ENCODE data around the gene FOCAD.
A peak's percentile ranks its signal among the peaks of the same experiment; 100 is the strongest.

The FOCAD gene

DNA sequence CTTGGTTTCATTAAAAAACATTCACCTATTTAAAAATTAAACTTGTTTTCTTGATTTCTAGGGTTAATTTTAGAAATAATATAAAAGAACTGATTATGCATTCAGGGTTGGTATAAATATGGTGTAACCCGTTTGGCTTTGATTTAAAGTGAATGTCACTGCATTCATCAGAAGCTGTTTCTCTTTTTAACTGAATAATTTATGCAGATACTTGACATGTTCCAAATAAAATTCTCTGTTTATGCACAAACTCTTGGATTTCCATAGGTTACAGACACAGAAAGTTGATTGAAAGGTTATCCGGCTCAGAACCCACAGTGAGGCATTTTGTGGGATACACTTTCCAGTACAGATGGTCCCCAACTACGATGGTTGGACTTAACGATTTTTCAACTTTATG is 186.1 kb downstream of the FOCAD start:
- Histone ChIP-seq H3K4me3 (ENCODE audit: low read length) (no peak overlapping the region), H3K9me2 (replicated peaks; ENCODE audit: control insufficient read depth, low read length) (no peaks in the 10 kb centered on the region), H3K4me2 (ENCODE audit: low read length) (no peak overlapping the region), H3K36me3 (ENCODE audit: control insufficient read depth, low read length) (no peaks in the 10 kb centered on the region), H3K79me2 (ENCODE audit: control insufficient read depth, low read length) (no peaks in the 10 kb centered on the region), H3K27me3 (ENCODE audit: control insufficient read depth, low read length) (no peaks in the 10 kb centered on the region), H4K20me1 (ENCODE audit: control insufficient read depth, insufficient read depth, low read depth, low read length) (no peaks in the 10 kb centered on the region), H3K9me3 (ENCODE audit: control insufficient read depth, insufficient read depth, low read length) (no peaks in the 10 kb centered on the region), H3F3A (ENCODE audit: control insufficient read depth, insufficient read depth) (0 out of 2 replicates have a peak, but pooled peaks cover 4% of the 10 kb centered on the region), H3K27ac (ENCODE audit: low read depth, low read length) (no peak overlapping the region), H3K4me1 (ENCODE audit: control insufficient read depth, low read length) (peaks cover 18% of the 10 kb centered on the region)
- no peak for TF ChIP-seq EZH2phosphoT487 (IDR thresholded peaks at IDR 0.05; ENCODE audit: borderline replicate concordance, low read length)
- TF ChIP-seq, protein P1, sequence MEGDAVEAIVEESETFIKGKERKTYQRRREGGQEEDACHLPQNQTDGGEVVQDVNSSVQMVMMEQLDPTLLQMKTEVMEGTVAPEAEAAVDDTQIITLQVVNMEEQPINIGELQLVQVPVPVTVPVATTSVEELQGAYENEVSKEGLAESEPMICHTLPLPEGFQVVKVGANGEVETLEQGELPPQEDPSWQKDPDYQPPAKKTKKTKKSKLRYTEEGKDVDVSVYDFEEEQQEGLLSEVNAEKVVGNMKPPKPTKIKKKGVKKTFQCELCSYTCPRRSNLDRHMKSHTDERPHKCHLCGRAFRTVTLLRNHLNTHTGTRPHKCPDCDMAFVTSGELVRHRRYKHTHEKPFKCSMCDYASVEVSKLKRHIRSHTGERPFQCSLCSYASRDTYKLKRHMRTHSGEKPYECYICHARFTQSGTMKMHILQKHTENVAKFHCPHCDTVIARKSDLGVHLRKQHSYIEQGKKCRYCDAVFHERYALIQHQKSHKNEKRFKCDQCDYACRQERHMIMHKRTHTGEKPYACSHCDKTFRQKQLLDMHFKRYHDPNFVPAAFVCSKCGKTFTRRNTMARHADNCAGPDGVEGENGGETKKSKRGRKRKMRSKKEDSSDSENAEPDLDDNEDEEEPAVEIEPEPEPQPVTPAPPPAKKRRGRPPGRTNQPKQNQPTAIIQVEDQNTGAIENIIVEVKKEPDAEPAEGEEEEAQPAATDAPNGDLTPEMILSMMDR (IDR thresholded peaks at IDR 0.05; ENCODE audit: low read depth, low read length, poor library complexity, severe bottlenecking), result no peak

DNA sequence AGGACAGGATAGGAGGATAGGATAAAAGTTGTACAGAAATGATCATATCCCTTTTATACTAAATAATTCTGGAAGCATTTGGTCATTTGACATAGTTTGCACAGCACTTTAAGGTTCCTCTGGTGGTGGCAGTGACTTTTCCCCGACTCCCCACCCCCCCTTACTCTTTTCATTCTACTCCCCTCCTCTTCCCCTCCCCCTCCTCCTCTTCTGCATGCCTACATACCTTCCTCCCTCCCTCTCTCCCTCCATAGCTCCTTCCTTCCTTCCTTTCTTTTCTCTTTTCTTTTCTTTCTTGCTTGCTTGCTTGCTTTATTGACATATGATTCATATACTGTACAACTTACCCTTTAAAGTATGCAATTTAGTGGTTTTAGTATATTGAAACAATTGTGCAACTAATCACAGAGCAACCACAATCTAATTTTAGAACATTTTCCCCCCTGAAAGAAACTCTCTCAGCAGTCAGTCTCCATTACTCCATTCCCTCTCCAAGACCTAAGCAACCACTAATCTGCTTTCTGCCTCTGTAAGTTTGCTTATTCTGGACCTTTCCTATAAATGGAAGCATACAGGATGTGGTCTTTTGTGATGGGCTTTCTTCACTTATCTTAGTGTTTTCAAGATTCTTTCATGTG is 188.4 kb downstream of the FOCAD start:
- no peak overlapping the region for H3K27ac ChIP-seq (ENCODE audit: low read depth, low read length)
- TF ChIP-seq, protein P1 (IDR thresholded peaks at IDR 0.05; ENCODE audit: low read depth, low read length, poor library complexity, severe bottlenecking), result no peak
- TF ChIP-seq EZH2phosphoT487 (IDR thresholded peaks at IDR 0.05; ENCODE audit: borderline replicate concordance, low read length), result no peak

GRCh38 chr9:20873240-20873865 is 189.3 kb downstream of the FOCAD start:
- Histone ChIP-seq H3K4me1 (ENCODE audit: control insufficient read depth, low read length) (peaks cover 18% of the 10 kb centered on the region), H3K36me3 (ENCODE audit: control insufficient read depth, low read length) (no peaks in the 10 kb centered on the region), H3K27me3 (ENCODE audit: control insufficient read depth, low read length) (no peaks in the 10 kb centered on the region), H3K4me3 (ENCODE audit: low read length) (0 out of 2 replicates have a peak overlapping the region, but pooled peaks have one; percentile 2), H3F3A (ENCODE audit: control insufficient read depth, insufficient read depth) (0 out of 2 replicates have a peak, but pooled peaks cover 4% of the 10 kb centered on the region), H3K9me2 (replicated peaks; ENCODE audit: control insufficient read depth, low read length) (no peaks in the 10 kb centered on the region), H3K79me2 (ENCODE audit: control insufficient read depth, low read length) (no peaks in the 10 kb centered on the region), H3K4me2 (ENCODE audit: low read length) (peak overlapping the region; percentile 39; the same call in 1 of the 2 replicates), H3K9me3 (ENCODE audit: control insufficient read depth, insufficient read depth, low read length) (no peaks in the 10 kb centered on the region), H4K20me1 (ENCODE audit: control insufficient read depth, insufficient read depth, low read depth, low read length) (no peaks in the 10 kb centered on the region), H3K27ac (ENCODE audit: low read depth, low read length) (no peak overlapping the region)
- TF ChIP-seq, protein P1 (IDR thresholded peaks at IDR 0.05; ENCODE audit: low read depth, low read length, poor library complexity, severe bottlenecking), result no peak
- TF ChIP-seq EZH2phosphoT487 (IDR thresholded peaks at IDR 0.05; ENCODE audit: borderline replicate concordance, low read length), result no peak

More for the DNA sequence above, 188.4 kb downstream of the FOCAD start:
- no peaks in the 10 kb centered on the region for H3K27me3 ChIP-seq (ENCODE audit: control insufficient read depth, low read length)
- H4K20me1 ChIP-seq (ENCODE audit: control insufficient read depth, insufficient read depth, low read depth, low read length), result no peaks in the 10 kb centered on the region
- H3K4me2 ChIP-seq (ENCODE audit: low read length), result peak overlapping the region; percentile 39
- no peaks in the 10 kb centered on the region for H3K9me2 ChIP-seq (replicated peaks; ENCODE audit: control insufficient read depth, low read length)
- H3K79me2 ChIP-seq (ENCODE audit: control insufficient read depth, low read length), result no peaks in the 10 kb centered on the region
- no peaks in the 10 kb centered on the region for H3K36me3 ChIP-seq (ENCODE audit: control insufficient read depth, low read length)
- no peak overlapping the region for H3K4me3 ChIP-seq (ENCODE audit: low read length)
- no peaks in the 10 kb centered on the region for H3K9me3 ChIP-seq (ENCODE audit: control insufficient read depth, insufficient read depth, low read length)
- peaks cover 18% of the 10 kb centered on the region for H3K4me1 ChIP-seq (ENCODE audit: control insufficient read depth, low read length)
- H3F3A ChIP-seq (ENCODE audit: control insufficient read depth, insufficient read depth), result 0 out of 2 replicates have a peak, but pooled peaks cover 4% of the 10 kb centered on the region

Measured in DOHH2 (cell line).